Stimulated activated CD8-positive, alpha-beta memory T cell treated with anti-CD3 and anti-CD28 coated beads, Interleukin-7, amount 100 ng/mL, for 4 hours (primary cell): ENCODE results near the gene C9orf78.

Experiments
- DNase-seq, 2 donors: peaks; one replicate each; pipeline ENCODE4 v3.0.0-alpha.2; 2020; ENCODE audit warnings: low read depth in 2 of 2

Gene C9orf78

GRCh38 chr9:129867136-129868022 is 32.3 kb upstream of the C9orf78 start:
- no peak for DNase-seq

- no peak for DNase-seq
Measured at GRCh38 chr9:129866394-129867135, 31.5 kb upstream of the C9orf78 start.

GRCh38 chr9:129865668-129866320 is 30.7 kb upstream of the C9orf78 start:
- no peak for DNase-seq

GRCh38 chr9:129864991-129865647 is 30.0 kb upstream of the C9orf78 start:
- no peak for DNase-seq

GRCh38 chr9:129863059-129863690 is 28.1 kb upstream of the C9orf78 start:
- DNase-seq = peak; percentile 47 to 55

- no peak for DNase-seq
Measured at GRCh38 chr9:129861447-129861827, 26.4 kb upstream of the C9orf78 start.

- no peak for DNase-seq
Measured at GRCh38 chr9:129860653-129861446, 25.8 kb upstream of the C9orf78 start.

- no peak for DNase-seq
Measured at GRCh38 chr9:129858167-129858962, 23.3 kb upstream of the C9orf78 start.

- DNase-seq = no peak
Measured at GRCh38 chr9:129857207-129857606, 22.1 kb upstream of the C9orf78 start.

GRCh38 chr9:129854588-129855110 is 19.6 kb upstream of the C9orf78 start:
- no peak for DNase-seq

- DNase-seq = no peak
Measured at GRCh38 chr9:129853614-129854013, 18.5 kb upstream of the C9orf78 start.

GRCh38 chr9:129852579-129852978 is 17.5 kb upstream of the C9orf78 start:
- DNase-seq = no peak

- no peak for DNase-seq
Measured at GRCh38 chr9:129851821-129852220, 16.7 kb upstream of the C9orf78 start.

- DNase-seq = no peak
Measured at GRCh38 chr9:129850821-129851550, 15.9 kb upstream of the C9orf78 start.

- no peak for DNase-seq
Measured at GRCh38 chr9:129849901-129850300, 14.8 kb upstream of the C9orf78 start.

GRCh38 chr9:129848712-129849441 is 13.8 kb upstream of the C9orf78 start:
- no peak for DNase-seq

GRCh38 chr9:129845373-129845772 is 10.3 kb upstream of the C9orf78 start:
- DNase-seq = no peak

- DNase-seq = no peak
Measured at GRCh38 chr9:129841071-129841470, 6.0 kb upstream of the C9orf78 start.
